ENCODE measurements around the gene NEK10. TPM values are rescaled to one million over a fixed set of nuclear protein-coding genes. Genes with fewer than 3 reads are reported as not detected.
A peak's percentile ranks its signal among the peaks of the same experiment; 100 is the strongest.

The NEK10 gene
- total RNA-seq, 1 experiment from 2014 or later = 0.34 TPM

GRCh38 chr3:27315003-27315402 is 54.2 kb downstream of the NEK10 start:
- POLR2A ChIA-PET (ENCODE audit: low non-redundant PET) = no interaction called here
- TF ChIP-seq CTCF (conservative IDR thresholded peaks at IDR 0.05; ENCODE audit: low read depth, low read length) (no peak), EZH2 (IDR thresholded peaks at IDR 0.05; ENCODE audit: borderline replicate concordance, low read depth, low read length, poor library complexity, severe bottlenecking) (no peak)
- intact Hi-C loops (cut with micrococcal nuclease; ENCODE audit: unreplicated experiment) = loop anchor here (10.0 kb wide), 1 partner anchor 1000 kb away; no protein-coding TSS in a partner anchor
- no peak overlapping the region for H3K4me3 ChIP-seq (ENCODE audit: low read depth, low read length, poor library complexity, severe bottlenecking)
- no peaks in the 10 kb centered on the region for H3K9me3 ChIP-seq (ENCODE audit: low read depth, low read length, poor library complexity, severe bottlenecking)
- H3K4me1 ChIP-seq (ENCODE audit: insufficient read depth, low read length, poor library complexity, severe bottlenecking) = no peaks in the 10 kb centered on the region
- BruUV-seq (replicated peaks) = no TSS peak
- H3K27me3 ChIP-seq (replicated peaks; ENCODE audit: insufficient read depth, low read depth, low read length, poor library complexity) = no peaks in the 10 kb centered on the region
- CTCF ChIA-PET = no interaction called here
- no peak for DNase-seq (ENCODE audit: low spot score)
- no peak overlapping the region for H3K27ac ChIP-seq (ENCODE audit: low read depth, low read length, poor library complexity, severe bottlenecking)
- H3K36me3 ChIP-seq (ENCODE audit: insufficient read depth, low read length, poor library complexity, severe bottlenecking) = no peaks in the 10 kb centered on the region

GRCh38 chr3:27312044-27312668 is 57.0 kb downstream of the NEK10 start:
- intact Hi-C loops (cut with micrococcal nuclease; ENCODE audit: unreplicated experiment) = loop anchor here (1.0 to 10.0 kb wide), 4 partner anchors 155 to 1003 kb away; no protein-coding TSS in a partner anchor
- Histone ChIP-seq H3K4me3 (ENCODE audit: low read depth, low read length, poor library complexity, severe bottlenecking) (no peak overlapping the region), H3K36me3 (ENCODE audit: insufficient read depth, low read length, poor library complexity, severe bottlenecking) (no peaks in the 10 kb centered on the region), H3K4me1 (ENCODE audit: insufficient read depth, low read length, poor library complexity, severe bottlenecking) (no peaks in the 10 kb centered on the region), H3K27ac (ENCODE audit: low read depth, low read length, poor library complexity, severe bottlenecking) (no peak overlapping the region), H3K27me3 (replicated peaks; ENCODE audit: insufficient read depth, low read depth, low read length, poor library complexity) (no peaks in the 10 kb centered on the region), H3K9me3 (ENCODE audit: low read depth, low read length, poor library complexity, severe bottlenecking) (no peaks in the 10 kb centered on the region)
- BruUV-seq (replicated peaks) = no TSS peak
- TF ChIP-seq EZH2 (IDR thresholded peaks at IDR 0.05; ENCODE audit: borderline replicate concordance, low read depth, low read length, poor library complexity, severe bottlenecking) = no peak
- TF ChIP-seq CTCF (conservative IDR thresholded peaks at IDR 0.05; ENCODE audit: low read depth, low read length) = peak; percentile 78
- ChIA-PET POLR2A (ENCODE audit: low non-redundant PET) (no interaction called here), CTCF (no interaction called here)
- DNase-seq (ENCODE audit: low spot score) = peak; percentile 72

- no TSS peak for BruUV-seq (replicated peaks)
- Histone ChIP-seq H3K4me1 (ENCODE audit: insufficient read depth, low read length, poor library complexity, severe bottlenecking) (no peaks in the 10 kb centered on the region), H3K36me3 (ENCODE audit: insufficient read depth, low read length, poor library complexity, severe bottlenecking) (no peaks in the 10 kb centered on the region), H3K27me3 (replicated peaks; ENCODE audit: insufficient read depth, low read depth, low read length, poor library complexity) (no peaks in the 10 kb centered on the region), H3K27ac (ENCODE audit: low read depth, low read length, poor library complexity, severe bottlenecking) (no peak overlapping the region), H3K9me3 (ENCODE audit: low read depth, low read length, poor library complexity, severe bottlenecking) (no peaks in the 10 kb centered on the region), H3K4me3 (ENCODE audit: low read depth, low read length, poor library complexity, severe bottlenecking) (no peak overlapping the region)
- TF ChIP-seq CTCF (conservative IDR thresholded peaks at IDR 0.05; ENCODE audit: low read depth, low read length) (no peak), EZH2 (IDR thresholded peaks at IDR 0.05; ENCODE audit: borderline replicate concordance, low read depth, low read length, poor library complexity, severe bottlenecking) (no peak)
- DNase-seq (ENCODE audit: low spot score) = peak; percentile 20
- CTCF ChIA-PET = no interaction called here
- POLR2A ChIA-PET (ENCODE audit: low non-redundant PET) = no interaction called here
- intact Hi-C loops (cut with micrococcal nuclease; ENCODE audit: unreplicated experiment) = loop anchor here (10.0 kb wide), 1 partner anchor 1003 kb away; no protein-coding TSS in a partner anchor
Measured at GRCh38 chr3:27311400-27311799, 57.8 kb downstream of the NEK10 start.
